Activated naive CD4-positive, alpha-beta T cell treated with Interleukin-2 at 50 U/mL for 16 hours (primary cell): ENCODE results near the gene SORL1.

Source experiments
- DNase-seq: peaks from one replicate; pipeline ENCODE4 v3.0.0-alpha.2; 2020

Gene SORL1

GRCh38 chr11:121539000-121539399, 86.9 kb downstream of the SORL1 start:
- DNase-seq: no peak

GRCh38 chr11:121540627-121541026, 88.5 kb downstream of the SORL1 start:
- DNase-seq: no peak

GRCh38 chr11:121543836-121544380, 91.8 kb downstream of the SORL1 start:
- no peak for DNase-seq

GRCh38 chr11:121544956-121545355, 92.8 kb downstream of the SORL1 start:
- peak; percentile 12 for DNase-seq

- no peak for DNase-seq
Measured at GRCh38 chr11:121547574-121547973, 95.5 kb downstream of the SORL1 start.

GRCh38 chr11:121550247-121551030, 98.3 kb downstream of the SORL1 start:
- DNase-seq: no peak

GRCh38 chr11:121551463-121551862, 99.3 kb downstream of the SORL1 start:
- no peak for DNase-seq

- no peak for DNase-seq
Measured at GRCh38 chr11:121552154-121552553, 100.0 kb downstream of the SORL1 start.

- DNase-seq: no peak
Measured at GRCh38 chr11:121552644-121553043, 100.5 kb downstream of the SORL1 start.

GRCh38 chr11:121553389-121553788, 101.3 kb downstream of the SORL1 start:
- DNase-seq: no peak

- no peak for DNase-seq
Measured at GRCh38 chr11:121553806-121554205, 101.7 kb downstream of the SORL1 start.

- DNase-seq: no peak
Measured at GRCh38 chr11:121554552-121554951, 102.4 kb downstream of the SORL1 start.

GRCh38 chr11:121555121-121555520, 103.0 kb downstream of the SORL1 start:
- no peak for DNase-seq

- no peak for DNase-seq
Measured at GRCh38 chr11:121556937-121557336, 104.8 kb downstream of the SORL1 start.

- DNase-seq: no peak
Measured at GRCh38 chr11:121557348-121557747, 105.2 kb downstream of the SORL1 start.

- no peak for DNase-seq
Measured at GRCh38 chr11:121559606-121560200, 107.6 kb downstream of the SORL1 start.

GRCh38 chr11:121560236-121560635, 108.1 kb downstream of the SORL1 start:
- DNase-seq: no peak

- DNase-seq: no peak
Measured at GRCh38 chr11:121561240-121561639, 109.1 kb downstream of the SORL1 start.

GRCh38 chr11:121561716-121562115, 109.6 kb downstream of the SORL1 start:
- no peak for DNase-seq

GRCh38 chr11:121563003-121563402, 110.9 kb downstream of the SORL1 start:
- DNase-seq: peak; percentile 39

- no peak for DNase-seq
Measured at GRCh38 chr11:121563900-121564822, 112.0 kb downstream of the SORL1 start.

GRCh38 chr11:121564948-121565684, 113.0 kb downstream of the SORL1 start:
- no peak for DNase-seq
